H1 (cell line): Measurements from ENCODE around the gene PSG3.
"Not testable (repeated sequence)": the region's sequence is repeated elsewhere in the genome, so short reads cannot be mapped to it uniquely, and the experiment has no call there.

ENCODE experiments used
- EZH2 ChIP-seq: fragments of 200-600 bp; sonication (generic); IDR thresholded peaks from 2 replicates; pipeline ENCODE4 v1.7.1; 2012; ENCODE audit warnings: low read depth, mild to moderate bottlenecking, moderate library complexity, low read length, inconsistent platforms; ENCODE audit not compliant: severe bottlenecking
- POLR2A ChIP-seq, 2 experiments: IDR thresholded peaks; 1 replicate in 1 of 2; 2 replicates in 1 of 2; pipeline ENCODE4 v1.6.1; 2011; ENCODE audit warnings: low read depth in 2 of 2, low read length in 2 of 2, mild to moderate bottlenecking in 2 of 2; ENCODE audit errors: control extremely low read depth in 1 of 2
- RBBP5 ChIP-seq: IDR thresholded peaks from 2 replicates; pipeline ENCODE4 v1.7.1; 2012; ENCODE audit warnings: low read depth, mild to moderate bottlenecking, inconsistent platforms, low read length, moderate library complexity, borderline replicate concordance
- RNF2 ChIP-seq: fragments of 200-900, 300-1000 bp; sonication (generic); IDR thresholded peaks from 2 replicates; pipeline ENCODE4 v1.7.1; 2016; ENCODE audit warnings: borderline replicate concordance, low read depth, mild to moderate bottlenecking, antibody characterized with exemption, low read length; ENCODE audit not compliant: poor library complexity, severe bottlenecking; ENCODE audit errors: missing control alignments
- RXRA ChIP-seq: IDR thresholded peaks from 2 replicates; pipeline ENCODE4 v1.6.1; 2011; ENCODE audit warnings: low read depth, mild to moderate bottlenecking, low read length, moderate library complexity; ENCODE audit not compliant: insufficient read depth
- ZNF274 ChIP-seq: IDR thresholded peaks from 2 replicates; pipeline ENCODE4 v1.7.0; 2012; ENCODE audit warnings: low read length, borderline replicate concordance; ENCODE audit errors: extremely low read depth
- TF ChIP-seq, protein P1 (sequence below), 3 experiments: IDR thresholded peaks; 1 replicate in 2 of 3; 2 replicates in 1 of 3; pipeline versions ENCODE4 v1.5.1 to v1.6.1; 2011; ENCODE audit warnings: low read length in 3 of 3, mild to moderate bottlenecking in 3 of 3, inconsistent platforms in 2 of 3, low read depth in 1 of 3, moderate library complexity in 1 of 3; ENCODE audit not compliant: insufficient read depth in 1 of 3; ENCODE audit errors: control extremely low read depth in 1 of 3
- TF ChIP-seq, protein P2 (sequence below): IDR thresholded peaks from 2 replicates; pipeline ENCODE4 v1.6.1; 2012; ENCODE audit warnings: inconsistent platforms

- TF ChIP-seq, protein P1, sequence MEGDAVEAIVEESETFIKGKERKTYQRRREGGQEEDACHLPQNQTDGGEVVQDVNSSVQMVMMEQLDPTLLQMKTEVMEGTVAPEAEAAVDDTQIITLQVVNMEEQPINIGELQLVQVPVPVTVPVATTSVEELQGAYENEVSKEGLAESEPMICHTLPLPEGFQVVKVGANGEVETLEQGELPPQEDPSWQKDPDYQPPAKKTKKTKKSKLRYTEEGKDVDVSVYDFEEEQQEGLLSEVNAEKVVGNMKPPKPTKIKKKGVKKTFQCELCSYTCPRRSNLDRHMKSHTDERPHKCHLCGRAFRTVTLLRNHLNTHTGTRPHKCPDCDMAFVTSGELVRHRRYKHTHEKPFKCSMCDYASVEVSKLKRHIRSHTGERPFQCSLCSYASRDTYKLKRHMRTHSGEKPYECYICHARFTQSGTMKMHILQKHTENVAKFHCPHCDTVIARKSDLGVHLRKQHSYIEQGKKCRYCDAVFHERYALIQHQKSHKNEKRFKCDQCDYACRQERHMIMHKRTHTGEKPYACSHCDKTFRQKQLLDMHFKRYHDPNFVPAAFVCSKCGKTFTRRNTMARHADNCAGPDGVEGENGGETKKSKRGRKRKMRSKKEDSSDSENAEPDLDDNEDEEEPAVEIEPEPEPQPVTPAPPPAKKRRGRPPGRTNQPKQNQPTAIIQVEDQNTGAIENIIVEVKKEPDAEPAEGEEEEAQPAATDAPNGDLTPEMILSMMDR (IDR thresholded peaks at IDR 0.05; ENCODE audit: control extremely low read depth in 1 of 3, insufficient read depth in 1 of 3, low read depth in 1 of 3, low read length in 3 of 3): not testable (repeated sequence)
- TF ChIP-seq ZNF274; RXRA; EZH2; POLR2A (IDR thresholded peaks at IDR 0.05; ENCODE audit: control extremely low read depth in 1 of 2, low read depth in 2 of 2, low read length in 2 of 2); RBBP5; RNF2: not testable (repeated sequence)
- TF ChIP-seq, protein P2, sequence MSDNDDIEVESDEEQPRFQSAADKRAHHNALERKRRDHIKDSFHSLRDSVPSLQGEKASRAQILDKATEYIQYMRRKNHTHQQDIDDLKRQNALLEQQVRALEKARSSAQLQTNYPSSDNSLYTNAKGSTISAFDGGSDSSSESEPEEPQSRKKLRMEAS: not testable (repeated sequence)
Observed at GRCh38 chr19:42787766-42788165, 47.5 kb upstream of the PSG3 start.
